DND-41 (cell line): Measurements from ENCODE around the gene RPN2.
"Not testable (repeated sequence)": the region's sequence is repeated elsewhere in the genome, so short reads cannot be mapped to it uniquely, and the experiment has no call there.

Experiments used
- ATAC-seq: fragments of 200-7000 bp; cut with Tn5 transposase; 3 replicates; pipeline ENCODE4 v1.9.1; 2021; ENCODE audit warnings: low read depth; ENCODE audit not compliant: insufficient read depth
- DNase-seq: peaks from one replicate; pipeline ENCODE4 v3.0.0-alpha.2; 2020
- H2AFZ ChIP-seq: 2 replicates; pipeline ENCODE4 v1.6.0; 2012; ENCODE audit warnings: low read depth, low read length
- H3K27ac ChIP-seq: 2 replicates; pipeline ENCODE4 v1.5.1; 2012; ENCODE audit warnings: low read length, inconsistent platforms
- H3K27me3 ChIP-seq: fragments of 200-600 bp; sonication (generic); 2 replicates; pipeline ENCODE4 v1.6.0; 2012; ENCODE audit warnings: low read length, mild to moderate bottlenecking, inconsistent platforms; ENCODE audit not compliant: insufficient read depth, poor library complexity
- H3K36me3 ChIP-seq: 2 replicates; pipeline ENCODE4 v1.5.1; 2012; ENCODE audit warnings: low read length, inconsistent platforms; ENCODE audit not compliant: insufficient read depth
- H3K4me1 ChIP-seq: 2 replicates; pipeline ENCODE4 v1.5.1; 2012; ENCODE audit warnings: mild to moderate bottlenecking, low read length; ENCODE audit not compliant: insufficient read depth
- H3K4me2 ChIP-seq: 2 replicates; pipeline ENCODE4 v1.6.0; 2012; ENCODE audit warnings: mild to moderate bottlenecking, moderate library complexity, low read length, inconsistent platforms; ENCODE audit not compliant: insufficient read depth
- H3K4me3 ChIP-seq, 2 experiments: fragments of 200-600 bp in 1 of 2; shearing (Covaris generic) in 1 of 2; 2 replicates each; pipeline ENCODE4 v1.5.1; 2012 to 2016; ENCODE audit warnings: inconsistent platforms in 2 of 2, low read length in 2 of 2, mild to moderate bottlenecking in 2 of 2, low read depth in 1 of 2, moderate library complexity in 1 of 2
- H3K79me2 ChIP-seq: 2 replicates; pipeline ENCODE4 v1.6.0; 2012; ENCODE audit warnings: low read length, inconsistent platforms; ENCODE audit not compliant: insufficient read depth
- H3K9ac ChIP-seq: 2 replicates; pipeline ENCODE4 v1.6.0; 2012; ENCODE audit warnings: low read depth, mild to moderate bottlenecking, inconsistent platforms, low read length, moderate library complexity
- H3K9me3 ChIP-seq: 2 replicates; pipeline ENCODE4 v1.5.1; 2012; ENCODE audit warnings: low read length, moderate library complexity, mild to moderate bottlenecking, inconsistent platforms; ENCODE audit not compliant: insufficient read depth, severe bottlenecking
- H4K20me1 ChIP-seq: 2 replicates; pipeline ENCODE4 v1.6.0; 2012; ENCODE audit warnings: low read length; ENCODE audit not compliant: insufficient read depth
- CTCF ChIP-seq: IDR thresholded peaks from 2 replicates; pipeline ENCODE4 v1.5.1; 2012; ENCODE audit warnings: borderline replicate concordance, low read length, moderate library complexity, mild to moderate bottlenecking; ENCODE audit not compliant: poor library complexity, severe bottlenecking; ENCODE audit errors: extremely low read depth
- EZH2 ChIP-seq: IDR thresholded peaks from 3 replicates; pipeline ENCODE4 v1.6.1; 2012; ENCODE audit warnings: borderline replicate concordance, low read depth, mild to moderate bottlenecking, moderate library complexity, low read length, inconsistent platforms; ENCODE audit not compliant: severe bottlenecking

RPN2 gene

GRCh38 chr20:37137547-37137946, 41.6 kb upstream of the RPN2 start:
- ATAC-seq (no peak), DNase-seq (no peak)
- no peaks in the 10 kb centered on the region for H3K27me3 ChIP-seq
- H3K9ac ChIP-seq: no peak overlapping the region
- no peaks in the 10 kb centered on the region for H3K36me3 ChIP-seq
- no peaks in the 10 kb centered on the region for H3K4me1 ChIP-seq
- no peaks in the 10 kb centered on the region for H3K79me2 ChIP-seq
- H2AFZ ChIP-seq: no peak overlapping the region
- no peaks in the 10 kb centered on the region for H4K20me1 ChIP-seq
- TF ChIP-seq EZH2 (no peak), CTCF (no peak)
- H3K4me3 ChIP-seq: no peak overlapping the region
- no peaks in the 10 kb centered on the region for H3K9me3 ChIP-seq
- H3K4me2 ChIP-seq: no peak overlapping the region
- H3K27ac ChIP-seq: no peak overlapping the region

DNA sequence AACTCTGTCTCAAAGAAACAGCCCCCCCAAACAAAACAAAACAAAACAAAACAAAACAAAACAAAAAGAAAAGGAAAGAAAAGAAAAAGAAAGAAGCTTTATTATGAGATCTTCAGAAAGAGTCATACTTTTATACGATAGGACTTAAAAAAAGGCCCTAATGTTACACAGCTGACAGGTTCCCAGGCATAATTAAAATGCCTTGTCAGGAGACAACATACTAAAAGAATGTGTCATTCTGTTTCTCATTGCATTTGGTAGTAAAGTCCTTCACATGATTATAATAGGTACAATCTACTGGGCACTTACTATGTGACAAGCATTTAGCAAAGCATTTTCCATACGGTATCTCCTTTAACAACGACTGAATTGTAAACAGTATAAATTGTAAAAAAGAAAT, 36.4 kb upstream of the RPN2 start:
- no peaks in the 10 kb centered on the region for H3K4me1 ChIP-seq
- no peaks in the 10 kb centered on the region for H3K36me3 ChIP-seq
- no peaks in the 10 kb centered on the region for H4K20me1 ChIP-seq
- no peak for DNase-seq
- TF ChIP-seq EZH2 (no peak), CTCF (no peak)
- H3K9ac ChIP-seq: no peak overlapping the region
- ATAC-seq: no peak
- no peak overlapping the region for H3K4me2 ChIP-seq
- H3K27ac ChIP-seq: no peak overlapping the region
- no peaks in the 10 kb centered on the region for H3K79me2 ChIP-seq
- H2AFZ ChIP-seq: no peak overlapping the region
- no peak overlapping the region for H3K4me3 ChIP-seq
- H3K27me3 ChIP-seq: no peaks in the 10 kb centered on the region
- no peaks in the 10 kb centered on the region for H3K9me3 ChIP-seq

- no peak overlapping the region for H3K4me2 ChIP-seq
- H2AFZ ChIP-seq: no peak overlapping the region
- no peaks in the 10 kb centered on the region for H3K79me2 ChIP-seq
- ATAC-seq (no peak), DNase-seq (no peak)
- H3K9me3 ChIP-seq: no peaks in the 10 kb centered on the region
- H3K4me3 ChIP-seq: no peak overlapping the region
- no peaks in the 10 kb centered on the region for H3K27me3 ChIP-seq
- no peaks in the 10 kb centered on the region for H4K20me1 ChIP-seq
- TF ChIP-seq CTCF: no peak
- TF ChIP-seq EZH2: no peak
- no peaks in the 10 kb centered on the region for H3K36me3 ChIP-seq
- H3K9ac ChIP-seq: no peak overlapping the region
- H3K27ac ChIP-seq: no peak overlapping the region
- H3K4me1 ChIP-seq: no peaks in the 10 kb centered on the region
Measured at GRCh38 chr20:37144856-37145404, 34.2 kb upstream of the RPN2 start.

DNA sequence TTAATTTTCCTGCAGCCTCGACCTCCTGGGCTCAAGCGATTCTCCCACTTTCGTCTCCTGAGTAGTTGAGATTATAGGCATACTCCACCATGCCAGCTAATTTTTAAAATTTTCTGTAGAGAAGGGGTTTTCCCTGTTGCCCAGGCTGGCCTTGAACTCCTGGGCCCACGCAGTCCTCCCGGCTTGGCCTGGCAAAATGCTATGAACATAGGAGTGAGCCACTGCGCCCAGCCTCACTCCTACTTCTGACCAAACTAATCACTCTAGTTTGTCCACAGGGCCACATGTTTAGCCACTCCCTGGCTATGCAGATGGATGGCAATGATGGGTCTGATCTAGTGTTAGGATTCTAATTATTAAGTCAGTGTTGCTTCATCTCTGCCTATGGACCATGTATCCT, 31.9 kb upstream of the RPN2 start:
- ATAC-seq: no peak
- no peaks in the 10 kb centered on the region for H3K9me3 ChIP-seq
- H3K4me1 ChIP-seq: no peaks in the 10 kb centered on the region
- no peaks in the 10 kb centered on the region for H3K79me2 ChIP-seq
- no peak overlapping the region for H3K9ac ChIP-seq
- no peaks in the 10 kb centered on the region for H4K20me1 ChIP-seq
- H3K27ac ChIP-seq: no peak overlapping the region
- H3K27me3 ChIP-seq: no peaks in the 10 kb centered on the region
- no peak for DNase-seq
- H2AFZ ChIP-seq: no peak overlapping the region
- H3K36me3 ChIP-seq: no peaks in the 10 kb centered on the region
- TF ChIP-seq EZH2 (no peak), CTCF (no peak)
- no peak overlapping the region for H3K4me3 ChIP-seq
- no peak overlapping the region for H3K4me2 ChIP-seq

GRCh38 chr20:37150864-37151263, 28.3 kb upstream of the RPN2 start:
- H3K79me2 ChIP-seq, H3K9me3 ChIP-seq, H3K27me3 ChIP-seq, ATAC-seq, H3K36me3 ChIP-seq, H4K20me1 ChIP-seq, H3K9ac ChIP-seq, H2AFZ ChIP-seq, H3K27ac ChIP-seq, H3K4me2 ChIP-seq, DNase-seq, H3K4me1 ChIP-seq, H3K4me3 ChIP-seq: not testable (repeated sequence)
